HG03469 (cell line): ENCODE data around the gene ILDR2.

Experiments used
- ATAC-seq: cut with Tn5 transposase; IDR thresholded peaks from one replicate; pipeline ENCODE4 v1.9.1; 2021; ENCODE audit warnings: mild to moderate bottlenecking, moderate library complexity, moderate number of reproducible peaks; ENCODE audit not compliant: unreplicated experiment

The ILDR2 gene

DNA sequence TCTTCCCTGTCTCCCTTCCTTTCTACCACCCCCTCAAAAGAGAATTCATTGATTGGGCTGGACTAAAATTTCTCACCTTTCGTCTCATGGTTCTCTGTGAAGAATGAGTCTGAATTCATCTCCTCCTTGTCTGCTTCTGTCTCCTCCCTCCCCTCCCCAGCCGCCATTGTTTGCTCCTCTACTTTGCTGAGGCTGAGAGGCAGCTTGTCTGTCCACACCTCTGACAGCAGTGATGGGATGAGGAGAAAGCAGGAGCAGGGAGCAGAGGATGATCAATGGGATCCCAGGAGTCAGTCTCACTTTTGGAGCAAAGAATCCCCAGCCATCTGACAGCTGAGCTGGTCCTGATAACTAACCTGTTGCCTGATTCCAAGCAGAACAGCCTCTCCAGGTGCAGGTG lies 2.5 kb downstream of the ILDR2 start:
- ATAC-seq = no peak

DNA sequence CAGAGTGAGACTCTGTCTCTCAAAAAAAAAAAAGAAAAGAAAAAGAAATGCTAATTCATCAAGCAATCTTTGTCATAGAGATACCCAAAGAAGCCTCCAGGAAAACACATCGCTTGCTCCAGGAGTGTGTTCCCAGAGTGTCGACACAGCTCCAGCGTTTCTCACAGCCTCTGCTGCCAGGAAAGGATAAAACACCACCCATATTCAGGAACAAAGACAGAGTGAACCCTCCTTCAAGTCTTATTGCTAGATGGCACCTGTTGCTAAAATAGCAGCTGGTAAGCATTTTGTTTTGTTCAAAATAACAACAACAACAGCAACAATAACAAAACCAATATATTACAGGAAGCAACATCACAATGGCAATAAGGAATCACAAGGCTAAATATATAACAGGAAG lies 3.1 kb downstream of the ILDR2 start:
- ATAC-seq = no peak

DNA sequence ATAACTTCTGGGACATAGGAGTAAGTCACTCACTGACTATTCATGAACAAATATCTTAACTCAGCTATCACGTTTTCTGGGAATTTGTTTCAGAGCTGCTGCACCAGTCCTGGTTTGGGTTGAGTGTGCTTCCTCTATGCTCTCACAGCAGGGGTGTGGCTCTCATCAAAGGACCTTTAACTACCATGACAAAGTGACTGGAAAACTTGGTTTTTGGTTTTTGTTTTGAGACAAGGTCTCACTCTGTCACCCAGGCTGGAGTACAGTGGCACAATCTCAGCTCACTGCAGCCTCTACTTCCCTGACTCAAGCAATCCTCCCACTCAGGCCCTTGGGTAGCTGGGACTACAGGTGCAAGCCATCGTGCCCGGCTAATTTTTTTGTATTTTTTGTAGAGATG lies 4.1 kb downstream of the ILDR2 start:
- no peak for ATAC-seq

- peak; percentile 78 for ATAC-seq
These were observed 6.2 kb downstream of the ILDR2 start for GRCh38 chr1:166969074-166969677.

DNA sequence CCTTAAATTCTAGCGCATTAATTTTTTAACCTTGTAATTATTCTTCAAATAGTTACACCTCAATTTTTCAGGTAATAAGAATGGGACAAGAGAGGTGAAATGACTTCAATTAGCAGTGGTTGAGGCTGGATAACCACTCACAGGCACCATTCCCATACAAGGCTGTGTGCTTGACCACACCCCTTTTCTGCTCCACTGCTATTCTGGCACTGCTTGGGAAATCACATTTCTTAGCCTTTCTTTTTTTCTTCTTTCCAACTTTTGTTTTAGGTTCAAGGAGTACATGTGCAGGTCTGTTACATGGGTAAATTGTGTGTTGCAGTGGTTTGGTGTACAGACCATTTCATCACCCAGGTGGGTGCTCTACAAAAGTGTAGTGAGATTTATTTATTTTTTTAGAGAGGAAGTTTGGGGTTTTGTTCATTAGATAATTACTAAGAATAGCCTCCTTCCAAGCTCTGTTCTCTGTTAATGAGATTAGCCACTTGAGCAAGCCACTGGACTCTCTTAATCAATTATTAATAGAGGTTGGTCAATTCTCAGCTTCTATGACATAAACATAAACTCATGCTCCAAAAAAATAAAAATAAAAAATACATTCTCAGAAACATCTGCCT lies 14.4 kb downstream of the ILDR2 start:
- ATAC-seq = peak; percentile 36

- no peak for ATAC-seq
These were observed 18.5 kb downstream of the ILDR2 start for GRCh38 chr1:166956872-166957271.

GRCh38 chr1:166956057-166956850 lies 19.1 kb downstream of the ILDR2 start:
- no peak for ATAC-seq

- no peak for ATAC-seq
These were observed 21.8 kb downstream of the ILDR2 start for GRCh38 chr1:166953491-166953890.

DNA sequence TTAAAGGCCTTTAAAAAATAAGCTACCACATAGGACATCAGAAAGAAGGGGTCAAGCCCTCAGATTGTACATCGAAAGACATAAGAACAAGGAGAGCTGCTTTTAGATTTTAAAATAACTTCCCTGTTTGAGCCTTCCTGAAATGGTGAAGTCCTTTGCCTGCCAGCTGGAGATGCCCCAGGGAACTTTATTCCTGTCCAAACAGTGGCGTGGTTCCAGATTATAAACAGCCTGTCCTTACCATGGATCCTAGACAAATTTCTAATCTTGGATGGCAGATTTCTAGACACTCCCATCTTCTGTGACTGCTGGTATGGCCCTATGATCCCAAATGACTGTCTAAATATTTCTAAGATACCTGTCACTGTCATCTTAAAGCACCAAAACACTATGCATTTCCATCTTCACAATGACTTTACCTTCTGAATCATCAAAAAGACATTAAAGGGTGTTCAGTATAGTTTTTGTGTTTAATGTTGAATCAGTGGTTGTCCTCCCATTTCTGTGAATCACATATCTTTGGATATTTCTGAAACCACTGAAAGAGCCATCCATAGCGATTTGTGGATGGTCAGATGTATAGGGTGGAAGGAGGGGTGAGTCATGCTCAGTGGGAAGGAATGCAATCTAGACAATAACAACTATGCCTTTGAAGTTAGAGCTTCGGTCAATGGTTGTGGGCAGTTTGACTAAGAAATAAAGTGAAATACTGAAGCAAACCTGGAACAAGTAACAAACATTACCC lies 23.2 kb downstream of the ILDR2 start:
- no peak for ATAC-seq

DNA sequence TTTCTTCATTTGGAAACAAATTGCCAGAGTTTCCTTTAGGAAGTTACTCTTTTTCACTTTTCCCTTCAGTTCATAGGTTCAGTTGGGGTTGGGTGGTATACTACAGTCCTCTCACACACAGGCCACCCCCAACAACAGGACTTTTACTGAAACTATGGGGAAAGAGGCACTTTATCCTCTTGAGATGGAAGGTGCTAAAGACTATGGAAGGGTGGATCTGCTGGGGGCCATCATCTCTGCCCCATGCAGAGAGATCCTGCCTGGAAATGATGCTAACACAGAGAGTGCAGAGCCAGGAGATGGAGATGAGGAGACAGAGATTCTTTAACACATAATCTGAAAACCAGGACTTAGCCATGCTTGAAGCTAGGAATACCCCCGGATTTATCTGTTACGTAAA lies 24.3 kb downstream of the ILDR2 start:
- ATAC-seq = no peak

DNA sequence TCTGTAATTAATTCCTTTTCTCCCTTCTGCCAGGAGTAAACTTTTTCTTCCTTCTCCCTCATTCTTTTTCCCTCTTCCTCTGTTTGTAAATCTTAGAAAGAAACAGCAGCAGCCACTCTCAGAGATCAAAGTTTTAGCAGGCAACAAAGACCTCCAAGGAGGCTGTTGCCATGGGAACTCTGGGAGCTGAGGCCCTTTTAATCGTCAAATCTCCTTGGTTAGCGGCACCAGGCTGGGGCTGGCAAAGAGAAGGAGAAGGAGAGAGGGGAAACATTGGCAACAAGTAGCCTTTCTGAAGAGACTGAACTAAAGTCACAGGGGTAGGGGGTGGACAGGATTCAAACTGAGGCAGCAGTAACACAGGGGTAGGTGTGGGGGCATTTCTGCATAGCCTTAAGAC lies 25.2 kb downstream of the ILDR2 start:
- no peak for ATAC-seq

- ATAC-seq = no peak
These were observed 26.4 kb downstream of the ILDR2 start for GRCh38 chr1:166948856-166949350.

GRCh38 chr1:166947398-166948043 lies 27.8 kb downstream of the ILDR2 start:
- no peak for ATAC-seq

DNA sequence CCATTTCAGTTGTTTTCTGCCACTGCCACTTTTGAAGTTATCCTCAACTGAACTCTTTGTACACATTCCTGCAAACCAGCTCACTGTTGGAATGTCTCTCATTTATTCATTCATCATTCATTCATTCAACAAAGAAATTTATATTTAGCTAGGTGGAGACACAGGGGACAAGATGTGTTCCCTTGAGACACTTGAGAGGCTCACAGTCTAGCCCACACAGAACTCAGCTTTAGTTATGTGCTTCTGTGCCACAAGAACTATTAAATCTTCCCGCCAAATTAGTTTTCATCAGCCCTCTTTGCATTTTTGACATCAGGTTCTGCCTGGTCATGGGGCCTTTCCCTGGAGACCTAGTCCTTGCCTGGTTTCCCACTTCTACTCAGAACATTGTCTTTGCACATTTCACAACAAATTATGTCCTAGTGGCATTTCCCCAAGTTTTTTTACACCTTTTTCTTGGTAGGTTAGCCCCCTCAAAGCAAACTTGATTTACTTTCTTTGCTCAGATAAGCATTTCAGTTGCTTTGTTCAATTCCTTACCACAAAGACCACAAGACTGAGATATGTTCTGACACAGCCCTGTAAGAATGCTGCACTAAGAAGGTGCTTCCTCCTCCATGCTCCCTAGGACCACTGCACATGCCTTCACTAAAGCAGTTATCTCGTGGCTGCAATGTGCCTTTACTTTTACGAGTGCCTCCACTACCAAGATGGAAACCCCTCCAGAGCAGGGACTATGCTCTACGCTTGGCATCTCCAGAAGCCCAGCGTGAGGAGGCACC lies 31.0 kb downstream of the ILDR2 start:
- peak; percentile 52 for ATAC-seq

- ATAC-seq = no peak
These were observed 35.5 kb downstream of the ILDR2 start for GRCh38 chr1:166939741-166940375.

DNA sequence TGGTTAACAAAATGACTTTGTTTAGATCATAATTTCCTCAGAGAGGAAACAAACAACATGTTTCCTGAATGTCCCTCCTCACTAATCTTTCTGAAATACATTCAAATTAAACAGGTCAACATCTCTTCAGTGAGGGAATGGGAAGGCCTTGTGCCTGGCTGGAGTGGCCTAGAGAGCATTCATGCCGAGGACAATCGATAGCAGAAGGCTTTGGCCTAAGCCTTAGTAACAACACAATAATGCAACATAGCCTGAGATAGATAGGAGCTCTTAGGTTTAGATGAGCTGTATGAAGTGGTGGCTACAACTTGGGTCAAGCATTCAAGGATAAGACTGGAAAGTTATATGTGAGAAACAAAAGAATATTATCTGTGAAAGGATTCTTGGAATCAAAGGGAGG lies 37.4 kb downstream of the ILDR2 start:
- no peak for ATAC-seq

DNA sequence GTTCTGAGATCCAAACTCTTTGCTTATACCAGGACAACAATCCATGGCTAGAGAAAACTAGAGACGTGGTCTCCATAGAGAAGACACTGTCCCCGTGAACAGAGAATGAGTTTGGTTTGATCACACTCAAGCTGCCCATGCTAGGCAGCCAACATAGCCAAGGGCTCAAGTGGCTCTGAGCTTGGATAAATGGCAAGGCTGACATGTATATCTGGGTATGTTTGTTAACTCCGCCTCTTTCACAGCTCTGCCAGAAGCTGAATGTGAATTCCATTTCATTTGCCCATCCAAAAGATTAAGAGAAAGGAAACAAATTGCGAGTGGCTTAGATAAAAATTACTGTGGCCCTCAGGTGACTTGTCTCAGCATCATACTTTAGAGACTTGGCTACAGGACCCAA lies 38.0 kb downstream of the ILDR2 start:
- ATAC-seq = no peak

DNA sequence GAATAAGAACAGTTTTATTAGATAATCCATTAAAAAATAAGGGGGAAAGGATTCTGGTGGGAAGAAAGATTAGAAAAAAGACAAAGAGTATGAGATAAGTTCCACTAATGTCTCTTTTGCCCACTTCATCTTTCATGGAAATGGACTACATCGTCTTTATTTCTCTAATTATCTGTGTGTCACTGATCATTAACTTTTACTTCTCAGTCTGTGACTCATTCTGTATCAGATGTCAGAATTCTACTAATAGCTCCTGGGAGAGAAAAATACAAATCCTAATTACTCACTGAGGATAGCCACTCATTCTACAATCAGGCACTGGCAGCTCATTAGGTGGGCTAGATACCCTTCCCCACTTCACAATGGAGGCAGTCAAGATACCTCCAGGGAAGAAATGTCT lies 41.7 kb downstream of the ILDR2 start:
- ATAC-seq = no peak

DNA sequence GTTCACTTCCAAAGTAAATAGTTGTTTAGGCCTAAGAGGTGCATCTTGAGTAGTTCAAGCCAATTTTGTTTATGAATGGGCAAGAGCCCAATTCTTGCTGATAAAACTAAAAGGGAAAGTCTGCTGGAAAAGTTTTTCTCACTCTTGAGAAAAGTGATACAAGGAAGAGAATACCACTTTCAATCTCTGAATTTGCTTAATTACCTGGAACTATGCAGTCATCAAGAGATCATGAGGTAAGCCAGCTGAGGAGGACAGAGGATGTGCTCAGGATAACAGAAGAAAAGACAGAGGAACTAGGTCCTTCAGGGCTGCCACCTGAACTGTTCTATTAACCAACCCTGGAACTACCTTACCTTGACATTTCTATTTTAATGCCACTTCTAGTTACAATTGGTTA lies 42.2 kb downstream of the ILDR2 start:
- no peak for ATAC-seq

GRCh38 chr1:166929911-166930310 lies 45.4 kb downstream of the ILDR2 start:
- ATAC-seq = no peak
